Stimulated activated CD4-positive, alpha-beta T cell treated with anti-CD3 and anti-CD28 coated beads, Interleukin-15, amount 100 ng/mL, for 48 hours (primary cell): Measurements from ENCODE around the gene SRD5A1.

Source experiments
- DNase-seq, 2 donors: peaks; one replicate each; pipeline ENCODE4 v3.0.0-alpha.2; 2020; ENCODE audit warnings: low read depth in 2 of 2

The SRD5A1 gene

GRCh38 chr5:6683241-6683640 is 50.0 kb downstream of the SRD5A1 start:
- DNase-seq = no peak

- DNase-seq = no peak
Measured at GRCh38 chr5:6684075-6684474, 50.8 kb downstream of the SRD5A1 start.

GRCh38 chr5:6686501-6686900 is 53.3 kb downstream of the SRD5A1 start:
- no peak for DNase-seq

- DNase-seq = no peak
Measured at GRCh38 chr5:6686915-6687409, 53.7 kb downstream of the SRD5A1 start.

GRCh38 chr5:6687505-6687904 is 54.3 kb downstream of the SRD5A1 start:
- DNase-seq = no peak

GRCh38 chr5:6692906-6693305 is 59.7 kb downstream of the SRD5A1 start:
- no peak for DNase-seq

GRCh38 chr5:6698696-6699095 is 65.5 kb downstream of the SRD5A1 start:
- DNase-seq = no peak

GRCh38 chr5:6699357-6699756 is 66.1 kb downstream of the SRD5A1 start:
- DNase-seq = no peak

GRCh38 chr5:6700074-6700684 is 66.9 kb downstream of the SRD5A1 start:
- no peak for DNase-seq

- no peak for DNase-seq
Measured at GRCh38 chr5:6700685-6701355, 67.6 kb downstream of the SRD5A1 start.

GRCh38 chr5:6701491-6701890 is 68.3 kb downstream of the SRD5A1 start:
- DNase-seq = no peak

GRCh38 chr5:6702633-6703032 is 69.4 kb downstream of the SRD5A1 start:
- no peak for DNase-seq

GRCh38 chr5:6703806-6704205 is 70.6 kb downstream of the SRD5A1 start:
- no peak for DNase-seq

GRCh38 chr5:6704361-6704851 is 71.2 kb downstream of the SRD5A1 start:
- no peak for DNase-seq

GRCh38 chr5:6705088-6705487 is 71.8 kb downstream of the SRD5A1 start:
- DNase-seq = no peak

- no peak for DNase-seq
Measured at GRCh38 chr5:6705959-6706358, 72.7 kb downstream of the SRD5A1 start.

GRCh38 chr5:6707852-6708251 is 74.6 kb downstream of the SRD5A1 start:
- DNase-seq = no peak

GRCh38 chr5:6708814-6709213 is 75.6 kb downstream of the SRD5A1 start:
- no peak for DNase-seq

GRCh38 chr5:6710070-6710469 is 76.8 kb downstream of the SRD5A1 start:
- no peak for DNase-seq

GRCh38 chr5:6710551-6711318 is 77.5 kb downstream of the SRD5A1 start:
- DNase-seq = no peak

- DNase-seq = no peak
Measured at GRCh38 chr5:6711409-6712141, 78.3 kb downstream of the SRD5A1 start.

GRCh38 chr5:6712142-6712576 is 78.9 kb downstream of the SRD5A1 start:
- DNase-seq = no peak
